22Rv1 (cell line): ENCODE results near the gene ELP1.

Experiments
- ZFX ChIP-seq: fragments of 450-650 bp; IDR thresholded peaks from 2 replicates; pipeline ENCODE4 v1.6.1; 2017; ENCODE audit warnings: antibody characterized with exemption, borderline replicate concordance
- TF ChIP-seq, protein P1 (sequence below): fragments of 450-650 bp; IDR thresholded peaks from 2 replicates; pipeline ENCODE4 v1.5.1; 2017; ENCODE audit warnings: mild to moderate bottlenecking

DNA sequence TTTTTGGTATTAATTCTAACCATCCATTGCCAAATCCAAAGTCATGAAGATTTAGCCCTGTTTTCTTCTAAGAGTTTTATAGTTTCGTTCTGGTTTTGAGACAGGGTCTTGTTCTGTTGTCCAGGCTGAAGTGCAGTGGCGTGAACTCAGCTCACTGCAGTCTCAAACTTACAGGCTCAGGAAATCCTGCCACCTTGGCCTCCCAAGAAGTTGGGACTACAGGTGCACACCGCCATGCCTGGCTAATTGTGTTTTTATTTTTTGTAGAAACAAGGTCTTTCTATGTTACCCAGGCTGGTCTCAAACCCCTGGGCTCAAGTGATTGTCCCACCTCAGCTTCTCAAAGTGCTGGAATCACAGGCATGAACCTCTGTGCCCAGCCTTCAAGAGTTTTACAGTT, 50.8 kb downstream of the ELP1 start:
- TF ChIP-seq, protein P1, sequence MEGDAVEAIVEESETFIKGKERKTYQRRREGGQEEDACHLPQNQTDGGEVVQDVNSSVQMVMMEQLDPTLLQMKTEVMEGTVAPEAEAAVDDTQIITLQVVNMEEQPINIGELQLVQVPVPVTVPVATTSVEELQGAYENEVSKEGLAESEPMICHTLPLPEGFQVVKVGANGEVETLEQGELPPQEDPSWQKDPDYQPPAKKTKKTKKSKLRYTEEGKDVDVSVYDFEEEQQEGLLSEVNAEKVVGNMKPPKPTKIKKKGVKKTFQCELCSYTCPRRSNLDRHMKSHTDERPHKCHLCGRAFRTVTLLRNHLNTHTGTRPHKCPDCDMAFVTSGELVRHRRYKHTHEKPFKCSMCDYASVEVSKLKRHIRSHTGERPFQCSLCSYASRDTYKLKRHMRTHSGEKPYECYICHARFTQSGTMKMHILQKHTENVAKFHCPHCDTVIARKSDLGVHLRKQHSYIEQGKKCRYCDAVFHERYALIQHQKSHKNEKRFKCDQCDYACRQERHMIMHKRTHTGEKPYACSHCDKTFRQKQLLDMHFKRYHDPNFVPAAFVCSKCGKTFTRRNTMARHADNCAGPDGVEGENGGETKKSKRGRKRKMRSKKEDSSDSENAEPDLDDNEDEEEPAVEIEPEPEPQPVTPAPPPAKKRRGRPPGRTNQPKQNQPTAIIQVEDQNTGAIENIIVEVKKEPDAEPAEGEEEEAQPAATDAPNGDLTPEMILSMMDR, result no peak
- no peak for TF ChIP-seq ZFX
